ENCODE results near the gene SCNN1A. TPM values are rescaled to one million over a fixed set of nuclear protein-coding genes. Genes with fewer than 3 reads are reported as not detected.

Gene SCNN1A
- total and polyA plus RNA-seq, 2 of the 13 experiments (the other 11 are each of a cell fraction or from before 2014, with no cell fraction given), result 1.5 to 14.6 TPM

- TF ChIP-seq RERE (CRISPR knock-in tag; IDR thresholded peaks at IDR 0.05; ENCODE audit: low read depth), result peak; percentile 39; the same call in 1 of the 2 replicates
- TF ChIP-seq JDP2 (CRISPR knock-in tag; IDR thresholded peaks at IDR 0.05; ENCODE audit: borderline replicate concordance), result no peak; the same call in 1 of the 2 replicates
- TF ChIP-seq, protein P1, sequence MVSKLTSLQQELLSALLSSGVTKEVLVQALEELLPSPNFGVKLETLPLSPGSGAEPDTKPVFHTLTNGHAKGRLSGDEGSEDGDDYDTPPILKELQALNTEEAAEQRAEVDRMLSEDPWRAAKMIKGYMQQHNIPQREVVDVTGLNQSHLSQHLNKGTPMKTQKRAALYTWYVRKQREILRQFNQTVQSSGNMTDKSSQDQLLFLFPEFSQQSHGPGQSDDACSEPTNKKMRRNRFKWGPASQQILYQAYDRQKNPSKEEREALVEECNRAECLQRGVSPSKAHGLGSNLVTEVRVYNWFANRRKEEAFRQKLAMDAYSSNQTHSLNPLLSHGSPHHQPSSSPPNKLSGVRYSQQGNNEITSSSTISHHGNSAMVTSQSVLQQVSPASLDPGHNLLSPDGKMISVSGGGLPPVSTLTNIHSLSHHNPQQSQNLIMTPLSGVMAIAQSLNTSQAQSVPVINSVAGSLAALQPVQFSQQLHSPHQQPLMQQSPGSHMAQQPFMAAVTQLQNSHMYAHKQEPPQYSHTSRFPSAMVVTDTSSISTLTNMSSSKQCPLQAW (CRISPR knock-in tag; IDR thresholded peaks at IDR 0.05), result peak; percentile 87; the same call in 1 of the 2 replicates
- TF ChIP-seq ZNF556 (CRISPR knock-in tag; IDR thresholded peaks at IDR 0.05; ENCODE audit: borderline replicate concordance), result peak; percentile 76
- TF ChIP-seq ZBTB20 (CRISPR knock-in tag; IDR thresholded peaks at IDR 0.05; ENCODE audit: borderline replicate concordance, low read depth), result 0 out of 2 replicates have a peak, but pooled peaks have one; percentile 53
- TF ChIP-seq RAD51 (IDR thresholded peaks at IDR 0.05; ENCODE audit: borderline replicate concordance), result 0 out of 2 replicates have a peak, but pooled peaks have one; percentile 9
- TF ChIP-seq TBL1XR1 (IDR thresholded peaks at IDR 0.05; ENCODE audit: borderline replicate concordance, low read length, partially characterized antibody), result no peak
- peak; percentile 97 for TF ChIP-seq KDM5B (CRISPR knock-in tag; IDR thresholded peaks at IDR 0.05; ENCODE audit: borderline replicate concordance)
- TF ChIP-seq GATA4 (IDR thresholded peaks at IDR 0.05; ENCODE audit: borderline replicate concordance, low read depth), result 0 out of 2 replicates have a peak, but pooled peaks have one; percentile 29
- TF ChIP-seq NR1H2 (CRISPR knock-in tag; IDR thresholded peaks at IDR 0.05; ENCODE audit: borderline replicate concordance, low read depth), result 0 out of 2 replicates have a peak, but pooled peaks have one; percentile 60
- no peak for TF ChIP-seq ATF5 (CRISPR knock-in tag; IDR thresholded peaks at IDR 0.05; ENCODE audit: low read depth)
- no peak for TF ChIP-seq ZNF672 (CRISPR knock-in tag; IDR thresholded peaks at IDR 0.05)
- peak; percentile 78 for TF ChIP-seq BCL6 (CRISPR knock-in tag; IDR thresholded peaks at IDR 0.05)
- TF ChIP-seq KDM1A (CRISPR knock-in tag; IDR thresholded peaks at IDR 0.05), result peak; percentile 32; the same call in 1 of the 2 replicates
- TF ChIP-seq ZXDC (CRISPR knock-in tag; IDR thresholded peaks at IDR 0.05), result peak; percentile 34; the same call in 1 of the 2 replicates
- no peak for TF ChIP-seq KDM5A (IDR thresholded peaks at IDR 0.05; ENCODE audit: borderline replicate concordance, low read length)
Observed at GRCh38 chr12:6383572-6384498, 8.5 kb upstream of the SCNN1A start, which contains the start of gene LTBR (continued).

Measured in HepG2 (cell line).